Stimulated activated memory B cell treated with anti-CD40 and anti-IgM and Interleukin-4, amounts not matched to agents 10 μg/mL and 1 μg/mL and 100 μg/mL, for 72 hours (primary cell): Measurements from ENCODE around the gene GSE1.

Experiments
- ATAC-seq: fragments of 150-1000 bp; cut with Tn5 transposase; 2 replicates; pipeline ENCODE4 v1.10.0; 2021
- H3K27ac Mint-ChIP-seq: one replicate; pipeline ENCODE4 v1.8.0; 2022; ENCODE audit warnings: mild to moderate bottlenecking, mixed read lengths
- H3K27me3 Mint-ChIP-seq: one replicate; pipeline ENCODE4 v1.8.0; 2022; ENCODE audit warnings: mixed read lengths
- H3K36me3 Mint-ChIP-seq: one replicate; pipeline ENCODE4 v1.8.0; 2022; ENCODE audit warnings: mixed read lengths
- H3K4me1 Mint-ChIP-seq: one replicate; pipeline ENCODE4 v1.8.0; 2022; ENCODE audit warnings: mixed read lengths
- H3K4me3 Mint-ChIP-seq: one replicate; pipeline ENCODE4 v1.8.0; 2022; ENCODE audit warnings: mild to moderate bottlenecking, moderate library complexity, mixed read lengths
- H3K9me3 Mint-ChIP-seq: one replicate; pipeline ENCODE4 v1.8.0; 2022; ENCODE audit warnings: mixed read lengths

GSE1 gene

GRCh38 chr16:85624646-85625045, 11.5 kb downstream of the GSE1 start:
- no peak overlapping the region for H3K4me3 Mint-ChIP-seq
- H3K27ac Mint-ChIP-seq = no peak overlapping the region

GRCh38 chr16:85625053-85625452, 11.9 kb downstream of the GSE1 start:
- peaks cover 33% of the 10 kb centered on the region for H3K36me3 Mint-ChIP-seq
- no peak overlapping the region for H3K4me3 Mint-ChIP-seq
- ATAC-seq = no peak
- no peak overlapping the region for H3K27ac Mint-ChIP-seq
- peaks cover 81% of the 10 kb centered on the region for H3K4me1 Mint-ChIP-seq
- no peaks in the 10 kb centered on the region for H3K27me3 Mint-ChIP-seq
- H3K9me3 Mint-ChIP-seq = no peaks in the 10 kb centered on the region

More at GRCh38 chr16:85624646-85625045, 11.5 kb downstream of the GSE1 start:
- H3K36me3 Mint-ChIP-seq = peaks cover 29% of the 10 kb centered on the region
- no peak for ATAC-seq
- H3K4me1 Mint-ChIP-seq = peaks cover 80% of the 10 kb centered on the region
- H3K27me3 Mint-ChIP-seq = no peaks in the 10 kb centered on the region
- H3K9me3 Mint-ChIP-seq = no peaks in the 10 kb centered on the region

DNA sequence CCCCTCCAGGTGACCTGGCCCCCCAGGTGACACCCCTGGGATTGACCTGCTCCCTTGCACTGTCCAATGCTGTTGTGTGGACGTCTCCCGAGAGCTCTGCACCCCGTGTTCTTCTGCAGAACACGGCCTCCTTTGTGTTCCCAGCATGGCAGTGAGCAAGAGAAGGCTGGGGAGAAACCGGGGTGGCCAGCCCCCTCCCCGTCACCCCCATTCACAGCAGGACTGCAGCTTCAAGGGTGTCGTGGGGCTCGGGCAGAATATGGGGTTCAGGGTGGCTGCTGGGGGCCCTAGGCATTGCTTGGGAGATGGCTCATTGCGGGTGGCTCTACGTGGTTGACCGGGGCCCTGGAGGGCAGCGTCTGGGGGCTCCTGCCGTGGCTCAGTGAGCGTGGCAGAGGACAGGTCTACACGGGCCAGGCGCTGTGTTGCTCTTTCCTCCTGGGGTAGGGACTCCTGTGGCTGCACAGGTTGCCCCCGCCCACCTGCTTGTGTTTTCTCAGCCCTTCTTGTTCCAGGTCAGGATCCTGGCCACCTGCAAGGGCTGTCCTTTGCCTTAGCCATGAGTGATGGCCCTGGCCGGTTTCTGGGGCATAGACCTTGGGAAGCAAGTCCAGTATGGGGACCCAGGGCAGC, 12.5 kb downstream of the GSE1 start:
- ATAC-seq = no peak
- H3K4me3 Mint-ChIP-seq = no peak overlapping the region
- no peaks in the 10 kb centered on the region for H3K27me3 Mint-ChIP-seq
- peaks cover 34% of the 10 kb centered on the region for H3K36me3 Mint-ChIP-seq
- H3K9me3 Mint-ChIP-seq = no peaks in the 10 kb centered on the region
- H3K27ac Mint-ChIP-seq = no peak overlapping the region
- peaks cover 77% of the 10 kb centered on the region for H3K4me1 Mint-ChIP-seq

- Mint-ChIP-seq H3K4me1 (peaks cover 69% of the 10 kb centered on the region), H3K36me3 (peaks cover 28% of the 10 kb centered on the region), H3K27me3 (no peaks in the 10 kb centered on the region), H3K9me3 (no peaks in the 10 kb centered on the region), H3K4me3 (no peak overlapping the region), H3K27ac (peak overlapping the region; percentile 43)
- ATAC-seq = no peak
Measured at GRCh38 chr16:85626191-85626981, 13.3 kb downstream of the GSE1 start.

GRCh38 chr16:85627089-85627488, 14.0 kb downstream of the GSE1 start:
- no peak overlapping the region for H3K27ac Mint-ChIP-seq
- no peaks in the 10 kb centered on the region for H3K9me3 Mint-ChIP-seq
- peaks cover 62% of the 10 kb centered on the region for H3K4me1 Mint-ChIP-seq
- no peaks in the 10 kb centered on the region for H3K27me3 Mint-ChIP-seq
- H3K36me3 Mint-ChIP-seq = peaks cover 28% of the 10 kb centered on the region
- H3K4me3 Mint-ChIP-seq = no peak overlapping the region
- ATAC-seq = no peak

DNA sequence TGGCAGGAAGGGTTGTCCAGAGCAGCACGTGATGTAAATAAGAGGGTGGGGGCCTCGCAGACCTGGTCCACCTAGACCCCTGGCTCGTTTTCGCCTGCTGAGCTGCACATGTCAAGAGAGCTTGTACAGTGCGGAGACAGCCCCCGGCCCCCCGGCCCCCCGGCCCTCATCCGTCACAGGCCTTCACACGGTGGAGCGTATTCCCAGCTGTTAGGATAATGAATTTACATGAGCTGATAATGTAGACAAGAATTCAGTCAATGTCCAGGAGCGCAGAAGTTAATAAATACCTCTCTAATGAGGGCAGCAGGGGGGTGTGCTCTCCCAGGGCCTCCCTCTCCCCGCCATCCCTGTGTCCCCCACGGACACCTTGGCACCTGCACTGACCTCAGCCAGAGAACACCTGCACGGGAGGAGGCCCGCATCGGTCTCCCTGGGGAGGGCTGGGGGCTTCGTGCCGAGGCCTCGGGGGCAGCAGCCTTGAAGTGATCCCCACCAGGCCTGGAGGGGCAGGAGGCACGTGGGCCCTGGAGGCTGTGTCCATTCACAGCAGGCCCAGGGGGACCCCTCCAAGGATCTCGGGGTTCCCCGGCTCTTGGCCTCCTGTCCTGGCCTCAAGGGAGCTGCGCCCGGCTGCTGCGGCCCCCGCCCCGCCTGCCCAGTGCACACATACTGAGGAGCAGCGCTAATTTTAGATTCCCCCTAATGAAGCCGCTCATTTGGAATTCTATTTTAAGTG, 14.6 kb downstream of the GSE1 start:
- no peak for ATAC-seq
- peaks cover 57% of the 10 kb centered on the region for H3K4me1 Mint-ChIP-seq
- H3K36me3 Mint-ChIP-seq = peaks cover 28% of the 10 kb centered on the region
- no peak overlapping the region for H3K27ac Mint-ChIP-seq
- H3K9me3 Mint-ChIP-seq = no peaks in the 10 kb centered on the region
- no peaks in the 10 kb centered on the region for H3K27me3 Mint-ChIP-seq
- H3K4me3 Mint-ChIP-seq = no peak overlapping the region

GRCh38 chr16:85628265-85628556, 15.1 kb downstream of the GSE1 start:
- ATAC-seq = no peak
- Mint-ChIP-seq H3K4me3 (no peak overlapping the region), H3K27me3 (no peaks in the 10 kb centered on the region), H3K36me3 (peaks cover 28% of the 10 kb centered on the region), H3K4me1 (peaks cover 52% of the 10 kb centered on the region), H3K9me3 (no peaks in the 10 kb centered on the region), H3K27ac (no peak overlapping the region)

DNA sequence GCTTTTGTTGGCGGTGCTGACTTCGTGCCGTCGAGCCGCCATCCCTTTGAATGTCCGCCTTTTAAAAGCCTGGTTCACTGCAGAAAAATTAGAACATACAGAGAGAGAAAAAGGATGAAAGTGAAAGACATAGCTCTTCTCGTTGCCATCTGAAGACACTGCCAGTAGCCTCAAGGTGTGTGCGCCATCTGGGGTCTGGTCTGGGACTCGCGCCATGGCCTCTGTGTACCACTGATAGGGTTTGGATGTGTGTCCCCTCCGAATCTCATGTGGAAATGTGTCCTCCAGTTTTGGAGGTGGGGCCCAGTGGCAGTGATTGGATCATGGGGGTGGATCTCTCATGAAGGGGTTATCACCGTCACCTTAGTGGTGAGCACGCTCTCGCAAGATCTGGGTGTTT, 15.5 kb downstream of the GSE1 start:
- Mint-ChIP-seq H3K9me3 (no peaks in the 10 kb centered on the region), H3K4me1 (peaks cover 47% of the 10 kb centered on the region), H3K27me3 (no peaks in the 10 kb centered on the region), H3K27ac (peak overlapping the region; percentile 19), H3K36me3 (peaks cover 28% of the 10 kb centered on the region), H3K4me3 (no peak overlapping the region)
- no peak for ATAC-seq

- Mint-ChIP-seq H3K9me3 (no peaks in the 10 kb centered on the region), H3K27me3 (no peaks in the 10 kb centered on the region), H3K4me3 (no peak overlapping the region), H3K4me1 (peaks cover 46% of the 10 kb centered on the region), H3K27ac (peak overlapping the region; percentile 19), H3K36me3 (peaks cover 28% of the 10 kb centered on the region)
- ATAC-seq = no peak
Measured at GRCh38 chr16:85629326-85629725, 16.2 kb downstream of the GSE1 start.

DNA sequence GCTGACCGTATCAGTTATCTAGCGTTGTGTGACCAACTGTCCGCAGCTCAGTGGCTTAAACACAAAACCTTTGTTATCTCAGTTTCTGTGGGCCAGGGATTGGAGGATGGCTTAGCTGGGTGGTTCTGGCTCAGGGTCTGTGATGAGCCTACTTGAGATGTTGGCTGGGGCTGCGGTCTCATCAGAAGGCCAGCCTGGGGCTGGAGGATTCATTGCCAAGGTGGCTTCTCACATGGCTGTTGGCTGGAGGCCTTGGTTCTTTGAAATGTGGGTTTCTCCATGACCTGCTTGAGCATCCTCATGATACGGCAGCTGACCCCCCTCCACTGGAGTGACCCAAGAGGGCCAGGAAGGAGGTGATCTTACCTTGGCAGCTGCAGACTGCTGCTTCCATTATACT, 16.7 kb downstream of the GSE1 start:
- H3K36me3 Mint-ChIP-seq = peaks cover 28% of the 10 kb centered on the region
- no peak overlapping the region for H3K27ac Mint-ChIP-seq
- H3K4me3 Mint-ChIP-seq = no peak overlapping the region
- H3K4me1 Mint-ChIP-seq = peaks cover 45% of the 10 kb centered on the region
- H3K27me3 Mint-ChIP-seq = no peaks in the 10 kb centered on the region
- H3K9me3 Mint-ChIP-seq = no peaks in the 10 kb centered on the region
- ATAC-seq = no peak

- ATAC-seq = no peak
- H3K4me3 Mint-ChIP-seq = no peak overlapping the region
- H3K27ac Mint-ChIP-seq = no peak overlapping the region
- peaks cover 22% of the 10 kb centered on the region for H3K36me3 Mint-ChIP-seq
- no peaks in the 10 kb centered on the region for H3K9me3 Mint-ChIP-seq
- H3K4me1 Mint-ChIP-seq = peaks cover 39% of the 10 kb centered on the region
- no peaks in the 10 kb centered on the region for H3K27me3 Mint-ChIP-seq
Measured at GRCh38 chr16:85631230-85631629, 18.1 kb downstream of the GSE1 start.

GRCh38 chr16:85631802-85632393, 18.8 kb downstream of the GSE1 start:
- Mint-ChIP-seq H3K9me3 (no peaks in the 10 kb centered on the region), H3K4me3 (no peak overlapping the region), H3K36me3 (peaks cover 22% of the 10 kb centered on the region), H3K4me1 (peaks cover 33% of the 10 kb centered on the region), H3K27ac (no peak overlapping the region), H3K27me3 (no peaks in the 10 kb centered on the region)
- no peak for ATAC-seq

DNA sequence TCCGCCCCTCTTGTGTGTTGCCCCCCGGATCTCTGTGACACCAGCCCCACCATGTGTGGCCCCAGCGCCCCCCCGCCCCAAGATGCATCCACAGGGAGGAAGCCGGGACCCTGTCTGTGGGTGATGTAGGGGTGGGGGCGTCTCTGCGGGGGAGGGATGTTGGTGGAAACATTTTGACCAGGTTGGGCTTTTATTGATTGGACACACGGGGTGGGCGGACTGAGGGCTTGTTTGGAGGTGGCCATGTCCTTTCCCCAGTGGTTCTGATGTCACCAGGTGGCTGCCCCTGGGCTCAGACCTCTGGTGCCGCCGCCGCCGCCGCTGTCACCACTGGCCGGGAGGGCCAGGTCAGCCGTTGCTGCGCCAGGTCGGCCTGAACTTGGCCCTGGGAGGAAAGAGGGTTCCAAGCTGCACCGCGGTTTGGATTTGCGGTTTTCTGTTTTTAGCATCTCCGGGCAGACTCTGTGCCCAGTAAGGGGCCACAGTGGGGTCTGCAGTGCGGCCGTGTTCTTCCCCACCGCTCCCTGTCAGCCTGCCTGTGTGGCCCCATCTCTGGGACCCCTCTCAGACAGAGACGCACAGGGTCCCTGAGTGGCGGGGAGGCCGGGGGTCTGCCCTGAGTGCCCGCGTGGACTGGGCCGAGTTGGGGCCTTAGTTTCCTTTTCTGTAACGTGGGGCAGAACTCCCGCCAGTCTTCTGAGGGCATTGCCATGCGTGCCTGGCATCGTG, 19.8 kb downstream of the GSE1 start:
- no peak for ATAC-seq
- H3K36me3 Mint-ChIP-seq = peaks cover 22% of the 10 kb centered on the region
- no peak overlapping the region for H3K27ac Mint-ChIP-seq
- H3K4me1 Mint-ChIP-seq = peaks cover 28% of the 10 kb centered on the region
- no peak overlapping the region for H3K4me3 Mint-ChIP-seq
- no peaks in the 10 kb centered on the region for H3K9me3 Mint-ChIP-seq
- H3K27me3 Mint-ChIP-seq = no peaks in the 10 kb centered on the region

DNA sequence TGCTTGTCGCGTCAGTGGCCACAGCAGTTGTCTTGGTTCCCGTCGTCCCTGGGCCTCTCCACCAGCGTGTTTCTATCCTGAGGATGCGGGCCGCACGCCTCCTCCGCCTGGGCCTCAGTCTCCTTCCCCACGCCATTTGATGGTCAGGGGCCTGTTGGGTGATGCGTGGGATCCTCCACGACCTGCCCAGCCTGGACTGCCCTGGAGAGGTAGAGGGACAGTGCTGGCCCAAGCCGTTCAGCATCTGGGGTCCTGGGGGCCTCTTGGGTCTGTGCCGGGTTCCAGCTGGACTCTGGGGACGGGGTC, 20.3 kb downstream of the GSE1 start:
- ATAC-seq = no peak
- no peaks in the 10 kb centered on the region for H3K9me3 Mint-ChIP-seq
- no peak overlapping the region for H3K27ac Mint-ChIP-seq
- H3K4me3 Mint-ChIP-seq = no peak overlapping the region
- H3K4me1 Mint-ChIP-seq = peaks cover 30% of the 10 kb centered on the region
- H3K27me3 Mint-ChIP-seq = no peaks in the 10 kb centered on the region
- peaks cover 20% of the 10 kb centered on the region for H3K36me3 Mint-ChIP-seq

- H3K4me3 Mint-ChIP-seq = no peak overlapping the region
- peaks cover 30% of the 10 kb centered on the region for H3K4me1 Mint-ChIP-seq
- H3K9me3 Mint-ChIP-seq = no peaks in the 10 kb centered on the region
- H3K36me3 Mint-ChIP-seq = peaks cover 15% of the 10 kb centered on the region
- no peak for ATAC-seq
- H3K27me3 Mint-ChIP-seq = no peaks in the 10 kb centered on the region
- no peak overlapping the region for H3K27ac Mint-ChIP-seq
Measured at GRCh38 chr16:85633888-85634287, 20.8 kb downstream of the GSE1 start.
